Activated T-helper 17 cell treated with anti-CD3 and anti-CD28 coated beads, Interleukin-2, amount 50 U/mL, for 72 hours (primary cell): ENCODE measurements around the gene EEF2KMT. TPM values are rescaled to one million over a fixed set of nuclear protein-coding genes. Genes with fewer than 3 reads are reported as not detected.
"Not testable (repeated sequence)": the region's sequence is repeated elsewhere in the genome, so short reads cannot be mapped to it uniquely, and the experiment has no call there.

ENCODE experiments used
- ATAC-seq: fragments of 150-1000 bp; cut with Tn5 transposase; replicated peaks from 2 replicates; pipeline ENCODE4 v1.10.0; 2021; ENCODE audit warnings: mild to moderate bottlenecking, moderate library complexity
- H3K27ac Mint-ChIP-seq: one replicate; pipeline ENCODE4 v1.8.0; 2022; ENCODE audit warnings: mixed read lengths
- H3K27me3 Mint-ChIP-seq: one replicate; pipeline ENCODE4 v1.8.0; 2022; ENCODE audit warnings: mixed read lengths
- H3K36me3 Mint-ChIP-seq: one replicate; pipeline ENCODE4 v1.8.0; 2022; ENCODE audit warnings: low read depth, mild to moderate bottlenecking, mixed read lengths
- H3K4me1 Mint-ChIP-seq: one replicate; pipeline ENCODE4 v1.8.0; 2022; ENCODE audit warnings: mixed read lengths
- H3K4me3 Mint-ChIP-seq: one replicate; pipeline ENCODE4 v1.8.0; 2022; ENCODE audit warnings: mild to moderate bottlenecking, mixed read lengths
- H3K9me3 Mint-ChIP-seq: one replicate; pipeline ENCODE4 v1.8.0; 2022; ENCODE audit warnings: mixed read lengths
- total RNA-seq, 2 donors: library from RNA; stranded (reverse); gene quantifications; one replicate each; pipeline ENCODE4 v1.2.3, GENCODE V29; 2022

EEF2KMT gene
- total RNA-seq, 2 donors from 2014 or later: 7.3 to 11.7 TPM

- not testable (repeated sequence) for ATAC-seq, H3K4me1 Mint-ChIP-seq, H3K9me3 Mint-ChIP-seq, H3K4me3 Mint-ChIP-seq, H3K27ac Mint-ChIP-seq, H3K27me3 Mint-ChIP-seq, H3K36me3 Mint-ChIP-seq
These were observed 5.9 kb upstream of the EEF2KMT start for GRCh38 chr16:5103296-5104032.

GRCh38 chr16:5099174-5099573 is 1.6 kb upstream of the EEF2KMT start:
- not testable (repeated sequence) for H3K9me3 Mint-ChIP-seq, H3K36me3 Mint-ChIP-seq, ATAC-seq, H3K27me3 Mint-ChIP-seq, H3K27ac Mint-ChIP-seq
- Mint-ChIP-seq H3K4me1 (peaks cover 12% of the 10 kb centered on the region), H3K4me3 (peak overlapping the region; percentile 84)

- peak overlapping the region; percentile 84 for H3K4me3 Mint-ChIP-seq
- H3K9me3 Mint-ChIP-seq: not testable (repeated sequence)
These were observed 895 bp upstream of the EEF2KMT start for GRCh38 chr16:5098221-5099159.

GRCh38 chr16:5097061-5097469 is 530 bp downstream of the EEF2KMT start:
- Mint-ChIP-seq H3K4me3 (peak overlapping the region; percentile 84), H3K27ac (peak overlapping the region; percentile 18), H3K4me1 (peaks cover 12% of the 10 kb centered on the region)
- ATAC-seq, H3K9me3 Mint-ChIP-seq, H3K36me3 Mint-ChIP-seq, H3K27me3 Mint-ChIP-seq: not testable (repeated sequence)

More at GRCh38 chr16:5098221-5099159, 895 bp upstream of the EEF2KMT start:
- H3K36me3 Mint-ChIP-seq, H3K27me3 Mint-ChIP-seq: not testable (repeated sequence)
- Mint-ChIP-seq H3K27ac (peak overlapping the region; percentile 78), H3K4me1 (peaks cover 12% of the 10 kb centered on the region)
- ATAC-seq: peak; percentile 75

GRCh38 chr16:5096437-5097060 is 1.0 kb downstream of the EEF2KMT start:
- peak overlapping the region; percentile 84 for H3K4me3 Mint-ChIP-seq
- H3K27ac Mint-ChIP-seq: peak overlapping the region; percentile 18
- H3K36me3 Mint-ChIP-seq: peaks cover 14% of the 10 kb centered on the region
- not testable (repeated sequence) for ATAC-seq, H3K9me3 Mint-ChIP-seq, H3K27me3 Mint-ChIP-seq
- H3K4me1 Mint-ChIP-seq: peaks cover 12% of the 10 kb centered on the region

GRCh38 chr16:5095145-5095830 is 2.3 kb downstream of the EEF2KMT start:
- Mint-ChIP-seq H3K4me3 (peak overlapping the region; percentile 20), H3K36me3 (peaks cover 15% of the 10 kb centered on the region), H3K4me1 (peaks cover 12% of the 10 kb centered on the region)
- not testable (repeated sequence) for H3K27ac Mint-ChIP-seq, H3K27me3 Mint-ChIP-seq, ATAC-seq, H3K9me3 Mint-ChIP-seq

- not testable (repeated sequence) for H3K27me3 Mint-ChIP-seq, ATAC-seq, H3K4me3 Mint-ChIP-seq, H3K9me3 Mint-ChIP-seq, H3K27ac Mint-ChIP-seq
- H3K4me1 Mint-ChIP-seq: peaks cover 12% of the 10 kb centered on the region
- H3K36me3 Mint-ChIP-seq: peaks cover 16% of the 10 kb centered on the region
These were observed 3.8 kb downstream of the EEF2KMT start for GRCh38 chr16:5093746-5094145.

GRCh38 chr16:5093081-5093480 is 4.5 kb downstream of the EEF2KMT start:
- H3K27ac Mint-ChIP-seq, H3K9me3 Mint-ChIP-seq, ATAC-seq, H3K27me3 Mint-ChIP-seq, H3K4me3 Mint-ChIP-seq: not testable (repeated sequence)
- peaks cover 22% of the 10 kb centered on the region for H3K36me3 Mint-ChIP-seq
- peaks cover 12% of the 10 kb centered on the region for H3K4me1 Mint-ChIP-seq

GRCh38 chr16:5090592-5090991 is 7.0 kb downstream of the EEF2KMT start:
- not testable (repeated sequence) for H3K4me1 Mint-ChIP-seq, H3K9me3 Mint-ChIP-seq, H3K4me3 Mint-ChIP-seq, H3K27ac Mint-ChIP-seq, H3K27me3 Mint-ChIP-seq, ATAC-seq
- peaks cover 41% of the 10 kb centered on the region for H3K36me3 Mint-ChIP-seq

GRCh38 chr16:5089911-5090555 is 7.6 kb downstream of the EEF2KMT start:
- H3K27ac Mint-ChIP-seq, H3K4me3 Mint-ChIP-seq, H3K27me3 Mint-ChIP-seq, ATAC-seq, H3K9me3 Mint-ChIP-seq, H3K4me1 Mint-ChIP-seq: not testable (repeated sequence)
- H3K36me3 Mint-ChIP-seq: peaks cover 47% of the 10 kb centered on the region

GRCh38 chr16:5088936-5089335 is 8.7 kb downstream of the EEF2KMT start:
- not testable (repeated sequence) for H3K27ac Mint-ChIP-seq, H3K9me3 Mint-ChIP-seq, H3K27me3 Mint-ChIP-seq, H3K4me3 Mint-ChIP-seq, ATAC-seq, H3K4me1 Mint-ChIP-seq
- peaks cover 58% of the 10 kb centered on the region for H3K36me3 Mint-ChIP-seq

- H3K4me1 Mint-ChIP-seq, ATAC-seq, H3K27me3 Mint-ChIP-seq, H3K27ac Mint-ChIP-seq, H3K9me3 Mint-ChIP-seq, H3K4me3 Mint-ChIP-seq: not testable (repeated sequence)
- H3K36me3 Mint-ChIP-seq: peaks cover 64% of the 10 kb centered on the region
These were observed 9.4 kb downstream of the EEF2KMT start for GRCh38 chr16:5088086-5088790.

GRCh38 chr16:5085716-5086115 is 11.9 kb downstream of the EEF2KMT start:
- not testable (repeated sequence) for H3K27ac Mint-ChIP-seq, H3K27me3 Mint-ChIP-seq, H3K4me3 Mint-ChIP-seq

More at GRCh38 chr16:5085716-5086115, 11.9 kb downstream of the EEF2KMT start:
- not testable (repeated sequence) for ATAC-seq, H3K4me1 Mint-ChIP-seq, H3K9me3 Mint-ChIP-seq
- peaks cover 69% of the 10 kb centered on the region for H3K36me3 Mint-ChIP-seq
